Measurements from ENCODE around the gene DUSP10. TPM values are rescaled to one million over a fixed set of nuclear protein-coding genes. Genes with fewer than 3 reads are reported as not detected.

Gene DUSP10
- total RNA-seq = 4.5 TPM
- long read RNA-seq, transcript DUSP10-201 (4 exons, 2,676 nt) = major isoform, 7 of 8 reads
- long read RNA-seq, partial matches to known transcripts = 1 of 8 reads
- long read RNA-seq, other reads (novel, unspliced or antisense) = 0 of 8 reads

DNA sequence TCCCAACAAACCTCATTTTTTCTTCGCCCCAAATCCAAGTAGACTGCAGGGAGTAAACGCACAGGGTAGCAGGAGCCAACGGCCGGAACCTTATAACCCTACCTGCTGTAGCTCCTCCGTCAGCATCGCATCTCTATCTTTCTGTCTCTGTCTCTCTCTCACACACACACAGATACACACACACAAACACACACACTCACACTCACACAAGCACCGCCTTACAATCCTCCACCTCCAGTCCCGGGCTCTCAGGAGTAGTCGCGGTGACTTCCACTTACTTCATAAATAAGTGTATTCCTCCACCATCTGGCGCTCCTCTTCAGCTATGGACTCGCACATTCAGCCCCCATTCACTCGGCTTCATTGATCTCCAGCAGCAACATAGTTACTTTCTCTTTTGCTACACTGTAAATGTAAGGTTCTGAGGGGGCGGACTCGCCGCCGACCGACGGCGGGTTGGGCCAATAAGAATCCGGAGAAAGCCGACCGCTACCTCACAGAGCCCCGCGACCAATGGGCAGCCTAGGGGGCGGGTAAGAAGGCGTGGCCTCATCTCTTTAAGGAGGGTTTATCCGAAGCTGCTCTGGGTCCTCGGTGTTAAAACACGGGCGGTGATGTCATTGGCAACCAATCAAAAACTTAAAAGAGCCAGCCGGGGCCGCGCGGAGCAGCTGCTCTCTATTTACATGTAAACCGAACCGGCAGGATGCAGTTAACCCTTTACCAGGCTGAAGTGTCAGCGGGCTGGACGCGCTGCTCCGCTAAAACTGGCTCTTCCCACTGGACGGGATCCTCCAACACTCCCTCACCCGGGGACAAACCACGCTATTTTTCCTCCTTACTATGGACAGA is at the start of gene DUSP10:
TSS of gene DUSP10 (minus strand) at position 387 of the 852 bp plus-strand sequence. CDS start 2,345 bp downstream, outside the sequence.
- DNase-seq (peak; percentile 99), ATAC-seq (ENCODE audit: poor library complexity) (peak; percentile 93)
- intact Hi-C loops (cut with DNase I) = loop anchor here (10.0 kb wide), 1 partner anchor 197 kb away; no protein-coding TSS in a partner anchor

DNA sequence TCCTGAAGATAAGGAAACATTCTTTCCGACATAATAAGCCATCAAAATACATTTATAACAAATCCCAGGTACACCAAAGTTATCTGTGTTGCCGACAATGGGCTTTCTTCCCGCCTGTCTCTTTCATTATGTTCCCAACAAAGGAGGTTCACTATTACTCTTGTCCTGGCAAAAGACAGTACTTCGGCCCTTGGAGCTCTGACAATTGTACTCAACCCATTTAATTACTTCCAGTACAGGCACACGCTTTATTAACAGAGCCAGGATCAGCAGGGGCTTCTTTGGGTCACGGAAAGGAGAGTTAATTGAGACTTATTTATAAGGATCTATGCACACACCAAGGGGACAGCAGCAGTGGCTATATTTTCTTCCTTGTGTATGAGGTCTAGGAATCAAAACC is 46.6 kb upstream of the DUSP10 start:
- intact Hi-C loops (cut with DNase I) = no loop called here
- no peak for ATAC-seq (ENCODE audit: poor library complexity)

DNA sequence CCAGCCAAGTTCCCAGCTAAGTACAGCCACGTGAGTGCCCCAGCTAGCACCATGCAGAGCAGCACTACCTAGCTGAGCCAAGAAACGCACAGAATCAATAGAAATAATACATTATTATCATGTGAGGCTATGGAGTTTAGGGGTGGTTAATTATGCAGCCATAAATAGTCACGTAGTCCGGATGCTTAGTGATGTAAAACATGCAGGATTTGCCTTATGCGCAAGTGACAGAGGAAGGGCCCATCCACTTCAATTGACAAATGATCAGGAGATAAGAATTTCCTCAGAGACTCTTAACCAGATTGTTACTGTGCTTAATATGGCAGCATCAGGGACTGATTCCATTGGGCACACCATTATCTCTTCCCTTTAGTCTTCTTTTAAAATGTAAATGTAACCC is 44.8 kb upstream of the DUSP10 start:
- ATAC-seq (ENCODE audit: poor library complexity) (no peak), DNase-seq (no peak)
- intact Hi-C loops (cut with DNase I) = no loop called here

More for the DNA sequence above, 46.6 kb upstream of the DUSP10 start:
- DNase-seq = no peak

DNA sequence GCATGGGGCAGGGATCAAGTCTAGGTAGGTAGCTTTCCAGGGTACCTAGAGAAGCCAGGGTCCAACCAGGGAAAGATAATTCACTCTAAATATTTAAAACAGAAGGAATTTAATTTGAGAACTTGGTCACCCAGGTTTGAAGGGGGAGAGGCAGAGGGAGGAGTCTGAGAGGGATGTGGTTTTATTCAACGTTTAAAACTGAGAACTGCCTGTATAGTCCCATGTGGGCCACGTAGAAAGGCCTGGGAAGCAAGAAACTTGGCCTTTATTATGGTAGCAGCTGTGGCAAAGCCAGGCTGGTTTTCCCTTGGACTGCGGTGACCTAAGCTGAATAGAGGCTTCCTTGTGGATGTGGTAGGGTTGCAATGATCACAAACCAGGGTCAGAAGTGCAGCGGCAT is 42.0 kb upstream of the DUSP10 start:
- DNase-seq (no peak), ATAC-seq (ENCODE audit: poor library complexity) (no peak)
- intact Hi-C loops (cut with DNase I) = no loop called here

DNA sequence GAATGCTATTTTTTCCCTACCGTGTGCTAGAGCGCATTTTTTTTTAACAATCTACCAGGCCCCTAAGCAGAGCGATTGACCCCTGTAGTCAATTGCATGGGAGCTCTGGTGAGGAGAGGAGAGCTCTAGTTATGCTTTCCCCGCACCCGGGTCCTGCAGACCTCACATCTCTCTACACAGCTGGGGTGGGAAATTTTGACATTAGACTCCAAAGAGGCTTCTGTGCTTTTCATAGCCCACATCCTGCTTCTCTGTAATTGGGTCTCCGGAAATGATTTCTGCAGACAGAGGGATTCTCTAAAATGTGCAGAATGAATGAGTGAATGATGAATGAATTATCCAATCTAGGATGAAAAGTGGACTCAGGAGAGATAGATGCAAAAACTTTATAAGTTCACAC is 41.5 kb upstream of the DUSP10 start:
- ATAC-seq (ENCODE audit: poor library complexity) = no peak
- DNase-seq = no peak
- intact Hi-C loops (cut with DNase I) = no loop called here

DNA sequence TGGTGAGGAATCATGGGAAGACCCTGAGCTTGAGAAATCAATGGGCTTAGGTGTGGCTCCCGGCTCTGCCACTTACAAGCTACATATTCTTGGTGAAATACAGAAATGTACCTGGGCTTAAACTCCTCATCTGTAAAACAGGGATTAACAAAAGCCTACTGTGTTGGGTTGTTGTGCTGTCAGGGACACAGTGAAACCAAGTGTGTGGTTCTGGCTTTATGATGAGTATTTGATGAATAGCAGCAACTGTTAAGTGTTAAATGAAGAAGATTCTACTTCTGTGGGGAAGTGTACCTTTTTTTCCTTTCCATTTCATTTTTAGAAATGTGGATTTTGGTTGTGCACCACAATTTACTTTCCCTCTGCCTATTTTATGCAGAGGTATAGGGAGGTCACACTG is 41.1 kb upstream of the DUSP10 start:
- no peak for ATAC-seq (ENCODE audit: poor library complexity)
- intact Hi-C loops (cut with DNase I) = no loop called here
- DNase-seq = no peak

DNA sequence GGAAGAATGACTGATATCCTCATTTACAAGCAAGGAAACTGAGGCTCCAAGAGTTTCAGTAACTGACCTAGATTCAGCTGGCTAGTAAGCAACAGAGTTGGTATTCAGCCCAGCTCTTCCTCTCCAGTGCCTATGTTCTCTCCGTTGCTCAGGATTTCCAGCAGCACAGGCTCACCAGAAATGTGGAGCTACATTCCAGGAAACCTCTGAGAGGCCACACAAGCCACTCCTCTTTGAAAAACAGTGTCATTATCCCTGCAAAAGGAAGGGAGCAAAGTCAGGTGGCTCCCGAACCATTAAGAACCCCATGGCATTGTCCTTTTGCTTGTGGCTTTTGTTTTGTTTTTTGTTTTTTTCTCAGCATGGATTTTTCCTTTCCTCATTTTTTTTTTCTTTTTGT is 40.6 kb upstream of the DUSP10 start:
- intact Hi-C loops (cut with DNase I) = no loop called here
- no peak for ATAC-seq (ENCODE audit: poor library complexity)
- no peak for DNase-seq

DNA sequence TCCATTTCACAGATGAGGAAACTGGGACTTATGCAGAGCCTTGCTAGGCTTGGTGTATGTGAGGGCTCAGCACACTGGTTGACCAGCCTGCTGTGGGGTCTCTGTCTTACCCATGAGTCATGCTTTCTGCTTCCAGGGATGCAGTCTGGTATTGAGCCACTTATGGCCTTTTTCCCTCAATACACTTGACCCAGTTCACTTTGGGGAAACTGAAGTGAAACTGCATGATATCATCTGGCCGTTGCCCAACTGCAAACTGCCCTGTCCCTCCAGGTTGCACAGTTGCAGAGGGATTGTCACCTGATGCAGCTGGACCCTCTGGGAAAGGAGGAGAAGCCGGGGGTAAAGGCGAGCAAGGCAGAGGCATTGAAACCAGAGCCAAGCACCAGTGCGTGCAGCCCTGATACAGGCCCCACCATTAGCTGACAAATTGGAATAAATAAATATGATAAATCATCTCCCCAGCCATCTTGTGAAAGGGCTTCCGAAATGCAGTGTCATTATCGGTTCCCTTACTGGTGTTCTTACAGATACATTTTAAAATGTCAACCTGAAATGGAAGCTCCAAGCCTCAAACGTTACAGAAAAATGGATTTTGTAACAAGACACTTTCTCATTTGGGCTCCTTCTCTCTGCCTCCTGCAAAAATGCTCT is 39.3 kb upstream of the DUSP10 start:
- ATAC-seq (ENCODE audit: poor library complexity) = no peak
- intact Hi-C loops (cut with DNase I) = no loop called here

DNA sequence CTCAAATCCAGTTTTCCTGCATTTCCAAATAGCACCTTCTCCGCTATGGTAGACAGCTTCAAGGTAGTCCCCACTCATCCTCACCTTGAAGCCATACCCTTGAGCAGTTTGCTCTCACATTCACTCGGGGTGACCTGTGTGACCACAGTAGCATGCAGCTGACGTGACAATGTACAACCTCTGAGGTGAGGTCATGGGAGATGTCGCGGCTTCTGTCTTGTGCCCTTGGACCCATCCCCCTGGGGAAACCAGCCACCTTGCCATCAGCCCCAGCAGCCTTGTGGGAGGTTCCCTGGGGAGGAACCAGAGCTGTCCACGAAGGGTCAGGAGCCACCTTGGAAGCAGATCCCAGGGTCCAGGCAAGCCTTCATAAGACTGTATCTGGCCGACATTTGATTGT is 38.3 kb upstream of the DUSP10 start:
- ATAC-seq (ENCODE audit: poor library complexity) (no peak), DNase-seq (no peak)
- intact Hi-C loops (cut with DNase I) = no loop called here

More for the DNA sequence above, 39.3 kb upstream of the DUSP10 start:
- DNase-seq = no peak

DNA sequence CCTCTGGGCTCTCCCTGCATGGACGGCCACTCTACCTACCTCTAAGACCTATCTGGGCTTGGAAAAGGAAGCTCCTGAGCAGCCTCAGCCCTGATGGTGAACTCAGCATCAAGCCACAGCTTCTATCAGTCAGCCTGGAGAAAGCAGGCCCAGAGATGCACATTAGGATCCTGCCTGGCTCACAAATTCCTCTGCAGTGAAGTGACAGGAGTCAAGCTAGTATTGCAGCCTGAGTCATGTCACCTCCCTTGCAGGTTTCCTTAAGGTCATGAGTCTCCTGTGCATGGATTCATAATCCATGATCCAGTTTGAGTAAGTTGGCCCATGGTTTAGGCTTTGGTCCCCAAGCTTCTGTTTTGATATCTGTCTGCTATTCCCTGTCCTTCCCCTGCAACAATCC is 37.9 kb upstream of the DUSP10 start:
- no peak for DNase-seq
- no peak for ATAC-seq (ENCODE audit: poor library complexity)
- intact Hi-C loops (cut with DNase I) = loop anchor here (10.0 kb wide), 1 partner anchor 105 kb away; no protein-coding TSS in a partner anchor

DNA sequence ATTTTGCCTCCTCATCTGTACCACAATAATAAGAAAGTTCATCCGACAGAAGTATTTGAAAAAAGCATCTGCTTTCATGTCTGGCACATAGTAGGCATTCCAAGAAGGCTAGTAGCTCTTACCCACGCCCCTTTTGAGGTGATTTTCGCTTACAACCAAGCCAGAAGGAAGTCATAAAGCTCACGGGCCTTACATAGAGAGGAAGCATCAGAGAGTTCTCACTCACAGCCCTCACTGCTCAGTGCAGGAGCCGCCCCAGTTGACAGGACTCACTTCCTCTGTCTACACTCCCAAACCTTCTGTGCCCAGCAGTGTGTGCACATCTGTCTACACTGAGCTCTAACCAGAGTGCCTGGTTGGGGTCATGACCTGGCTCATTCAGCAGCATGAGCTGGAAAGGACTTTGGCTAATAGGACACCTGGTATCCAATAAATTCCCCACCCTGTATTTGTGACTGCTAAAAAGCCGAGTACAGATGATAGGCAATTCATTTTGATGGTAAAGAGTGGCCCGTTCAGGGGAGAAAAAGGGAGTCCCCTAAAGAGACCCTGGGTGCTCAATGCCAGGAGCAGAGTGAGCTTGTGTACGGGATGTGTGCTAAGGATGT is 36.8 kb upstream of the DUSP10 start:
- intact Hi-C loops (cut with DNase I) = loop anchor here (10.0 kb wide), 1 partner anchor 106 kb away; no protein-coding TSS in a partner anchor
- DNase-seq (no peak), ATAC-seq (ENCODE audit: poor library complexity) (peak; percentile 20)

DNA sequence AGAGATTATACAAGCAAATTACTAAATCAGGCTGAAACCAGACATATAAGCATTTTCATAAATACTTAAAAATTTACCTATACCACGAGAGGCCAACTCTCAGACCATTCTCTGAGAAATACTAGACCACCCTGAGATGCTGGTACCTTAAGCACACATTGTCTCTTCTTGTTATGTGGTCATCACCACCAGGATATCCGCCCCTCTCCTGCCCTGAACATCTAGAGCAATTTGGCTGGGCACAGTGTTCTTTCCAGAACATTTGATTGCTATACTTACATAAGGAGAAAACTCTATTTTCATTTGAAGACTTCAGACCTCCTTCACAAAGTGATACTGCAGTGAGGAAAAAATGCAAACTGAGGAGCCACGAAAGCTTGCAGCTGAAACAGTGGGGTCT is 36.2 kb upstream of the DUSP10 start:
- DNase-seq = no peak
- no peak for ATAC-seq (ENCODE audit: poor library complexity)
- intact Hi-C loops (cut with DNase I) = loop anchor here (10.0 kb wide), 1 partner anchor 107 kb away; no protein-coding TSS in a partner anchor

DNA sequence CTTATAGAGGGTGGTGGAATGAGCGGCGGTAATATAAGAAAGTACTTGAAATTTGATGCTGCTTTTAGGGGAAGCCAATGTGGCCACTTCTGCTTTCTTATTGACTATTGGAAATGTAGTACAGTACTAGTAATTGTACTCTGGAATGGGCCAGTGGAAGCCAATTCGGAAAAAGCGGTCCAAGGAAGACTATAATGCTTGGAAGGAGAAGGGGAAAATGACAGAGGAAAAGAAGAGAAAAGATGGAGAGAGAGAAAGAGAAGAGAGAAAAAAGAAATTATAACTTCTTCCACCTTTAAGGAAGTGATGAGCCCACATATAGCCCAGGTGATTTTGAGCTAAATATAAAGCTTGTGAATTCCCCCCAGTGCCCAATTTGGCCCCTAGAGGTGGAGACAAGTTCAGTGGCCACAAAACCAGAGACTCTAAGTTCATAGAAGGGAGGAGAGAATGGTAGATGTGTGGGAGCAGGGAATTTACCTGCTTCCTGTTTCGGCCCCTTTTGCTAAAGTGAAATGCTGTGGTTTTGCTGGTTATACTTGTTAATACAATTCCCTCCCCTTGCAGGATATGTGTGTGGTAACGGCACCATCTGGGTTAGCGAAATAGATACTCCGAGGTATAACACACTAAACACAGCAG is 35.7 kb upstream of the DUSP10 start:
- ATAC-seq (ENCODE audit: poor library complexity) = no peak
- intact Hi-C loops (cut with DNase I) = loop anchor here (10.0 kb wide), 1 partner anchor 107 kb away; no protein-coding TSS in a partner anchor
- no peak for DNase-seq

DNA sequence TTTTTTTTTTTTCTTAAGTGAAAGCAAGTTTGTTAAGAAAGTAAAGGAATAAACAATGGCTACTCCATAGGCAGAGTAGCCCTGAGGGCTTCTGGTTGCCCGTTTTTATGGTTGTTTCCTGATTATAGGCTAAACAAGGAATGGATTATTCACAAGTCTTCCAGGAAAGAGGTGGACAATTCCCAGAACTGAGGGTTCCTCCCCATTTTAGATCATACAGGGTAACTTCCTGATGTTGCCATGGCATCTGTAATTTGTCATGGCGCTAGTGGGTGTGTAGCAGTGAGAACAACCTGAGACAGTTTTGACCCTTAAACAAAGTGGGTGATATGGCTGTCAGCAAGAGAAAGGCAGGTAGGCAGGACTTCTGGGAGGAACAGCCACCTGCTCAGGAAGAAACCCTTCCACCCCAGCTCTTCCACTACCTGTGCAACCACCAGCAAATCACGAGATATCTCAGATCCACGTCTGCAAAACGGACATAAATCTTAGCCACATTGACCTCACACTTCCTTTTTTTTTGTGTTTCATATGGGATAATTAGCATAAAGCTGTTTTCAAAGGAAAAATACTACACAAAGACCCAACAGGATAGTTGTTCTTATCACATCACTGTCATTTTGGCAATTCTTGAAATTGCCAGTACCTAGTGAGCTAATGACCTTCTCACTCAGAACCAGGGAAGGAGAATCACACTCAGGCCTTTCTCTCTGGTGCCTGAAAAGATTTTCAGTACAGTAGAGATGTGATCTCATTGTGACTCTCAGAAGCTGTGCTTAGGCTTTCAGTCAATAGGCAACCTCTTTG is 34.8 kb upstream of the DUSP10 start:
- no peak for ATAC-seq (ENCODE audit: poor library complexity)
- DNase-seq = no peak
- intact Hi-C loops (cut with DNase I) = loop anchor here (10.0 kb wide), 1 partner anchor 108 kb away; no protein-coding TSS in a partner anchor

DNA sequence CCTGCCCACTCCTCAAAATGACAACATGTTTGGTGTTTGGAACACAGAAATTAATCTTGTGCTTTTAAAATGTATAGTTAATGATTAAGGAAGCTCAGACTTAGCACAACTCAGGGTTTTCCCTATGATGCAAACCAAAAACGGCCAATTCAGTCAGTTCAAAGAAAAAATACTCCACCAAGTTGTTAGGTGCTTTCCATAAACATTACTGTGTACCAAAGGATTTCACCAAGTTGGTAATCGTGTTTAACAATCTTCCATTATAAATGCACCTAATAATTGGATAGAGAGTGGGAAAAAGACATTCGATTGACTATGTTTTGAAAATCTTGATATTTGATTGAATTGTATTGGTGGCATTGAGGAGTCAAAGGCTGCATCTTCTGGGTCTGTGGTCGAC is 33.3 kb upstream of the DUSP10 start:
- ATAC-seq (ENCODE audit: poor library complexity) (no peak), DNase-seq (no peak)
- intact Hi-C loops (cut with DNase I) = loop anchor here (10.0 kb wide), 1 partner anchor 110 kb away; no protein-coding TSS in a partner anchor

DNA sequence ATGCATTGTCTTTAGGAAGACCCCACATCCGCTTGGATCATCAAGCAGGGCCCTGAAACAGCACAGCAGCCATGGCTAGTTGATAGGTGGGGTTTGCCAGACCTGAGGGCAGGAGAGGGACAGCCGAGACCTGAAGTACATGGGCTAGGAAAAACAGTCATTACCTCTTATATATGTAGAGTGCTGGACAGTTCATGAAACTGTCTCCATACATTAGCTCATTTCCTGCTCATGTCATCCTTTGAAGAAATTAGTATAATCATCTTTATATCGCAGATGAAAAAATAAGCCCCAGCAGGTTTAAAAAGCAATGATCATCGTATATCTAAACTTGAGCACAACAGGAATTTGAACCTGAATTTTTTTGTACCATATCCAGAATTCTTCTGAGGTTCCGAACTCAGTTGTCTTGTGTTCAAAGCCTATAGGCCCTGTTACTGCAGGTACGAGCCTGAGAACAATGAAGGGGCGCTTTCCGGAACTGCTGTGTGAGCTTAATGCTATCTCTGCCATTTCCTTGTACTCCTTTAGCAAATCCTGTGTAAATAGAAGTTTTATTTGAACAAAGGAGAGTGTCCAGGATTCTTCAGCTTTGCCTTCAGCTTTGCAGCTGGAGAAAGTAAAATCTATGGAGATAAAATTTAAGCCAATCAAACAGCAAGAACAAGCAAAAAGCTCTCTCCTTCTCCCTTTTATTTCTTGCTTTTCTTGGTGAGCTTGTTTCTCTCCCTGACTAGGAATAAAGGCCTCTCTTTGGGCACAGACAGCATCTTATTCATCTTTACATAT is 32.4 kb upstream of the DUSP10 start:
- intact Hi-C loops (cut with DNase I) = loop anchor here (10.0 kb wide), 1 partner anchor 111 kb away; no protein-coding TSS in a partner anchor
- ATAC-seq (ENCODE audit: poor library complexity) = no peak
- DNase-seq = no peak

DNA sequence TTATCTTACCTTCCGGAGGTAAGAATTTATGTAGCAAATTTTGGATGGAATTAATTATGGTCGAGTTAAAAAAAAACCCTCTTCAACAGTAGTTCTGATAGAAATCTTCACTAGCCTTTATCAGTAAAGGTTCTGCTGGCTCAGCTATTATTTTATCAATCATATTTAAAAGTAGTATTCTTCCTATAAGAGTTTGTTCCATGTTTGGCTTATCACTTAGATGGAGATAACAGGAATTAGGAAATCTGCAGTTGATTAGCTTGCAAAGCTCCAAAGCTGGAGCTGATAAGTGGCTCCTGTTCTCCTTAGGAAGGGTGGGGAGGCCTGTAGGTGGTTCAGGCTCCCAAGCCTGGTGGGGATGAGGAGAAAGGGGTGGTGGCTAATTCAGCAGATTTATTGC is 31.5 kb upstream of the DUSP10 start:
- intact Hi-C loops (cut with DNase I) = loop anchor here (10.0 kb wide), 1 partner anchor 111 kb away; no protein-coding TSS in a partner anchor
- DNase-seq = no peak
- no peak for ATAC-seq (ENCODE audit: poor library complexity)
